Stimulated activated naive CD8-positive, alpha-beta T cell treated with anti-CD3 and anti-CD28 coated beads, Interleukin-15, Interleukin-2, amounts not matched to agents 100 U/mL and 50 U/mL, for 24 hours (primary cell): ENCODE measurements around the gene ANO3.
"Not testable (repeated sequence)": the region's sequence is repeated elsewhere in the genome, so short reads cannot be mapped to it uniquely, and the experiment has no call there.

ENCODE experiments used
- ATAC-seq: fragments of 150-1000 bp; cut with Tn5 transposase; one replicate; pipeline ENCODE4 v1.10.0; 2021
- DNase-seq: peaks from one replicate; pipeline ENCODE4 v3.0.0; 2021

Gene ANO3

GRCh38 chr11:26575946-26576345 lies 244.0 kb downstream of the ANO3 start:
- ATAC-seq: no peak
- no peak for DNase-seq

- DNase-seq (no peak), ATAC-seq (no peak)
Observed at GRCh38 chr11:26578998-26579661, 247.2 kb downstream of the ANO3 start.

GRCh38 chr11:26579683-26580082 lies 247.8 kb downstream of the ANO3 start:
- no peak for DNase-seq

GRCh38 chr11:26580929-26581328 lies 249.0 kb downstream of the ANO3 start:
- no peak for DNase-seq

More at GRCh38 chr11:26579683-26580082, 247.8 kb downstream of the ANO3 start:
- ATAC-seq: no peak

GRCh38 chr11:26583550-26583949 lies 251.6 kb downstream of the ANO3 start:
- DNase-seq (no peak), ATAC-seq (no peak)

More at GRCh38 chr11:26580929-26581328, 249.0 kb downstream of the ANO3 start:
- ATAC-seq: no peak

GRCh38 chr11:26584818-26585217 lies 252.9 kb downstream of the ANO3 start:
- no peak for ATAC-seq
- DNase-seq: no peak

- DNase-seq: no peak
- no peak for ATAC-seq
Observed at GRCh38 chr11:26587073-26587472, 255.1 kb downstream of the ANO3 start.

- ATAC-seq (no peak), DNase-seq (no peak)
Observed at GRCh38 chr11:26593691-26594090, 261.8 kb downstream of the ANO3 start.

GRCh38 chr11:26595207-26595865 lies 263.4 kb downstream of the ANO3 start:
- DNase-seq, ATAC-seq: not testable (repeated sequence)

- not testable (repeated sequence) for ATAC-seq, DNase-seq
Observed at GRCh38 chr11:26597049-26597689, 265.2 kb downstream of the ANO3 start.

GRCh38 chr11:26597899-26598298 lies 266.0 kb downstream of the ANO3 start:
- DNase-seq (no peak), ATAC-seq (no peak)

- DNase-seq (no peak), ATAC-seq (no peak)
Observed at GRCh38 chr11:26599425-26599824, 267.5 kb downstream of the ANO3 start.

- DNase-seq (no peak), ATAC-seq (no peak)
Observed at GRCh38 chr11:26599876-26600434, 268.0 kb downstream of the ANO3 start.

GRCh38 chr11:26607725-26608506 lies 276.0 kb downstream of the ANO3 start:
- DNase-seq (no peak), ATAC-seq (no peak)

- DNase-seq (no peak), ATAC-seq (no peak)
Observed at GRCh38 chr11:26608507-26609146, 276.7 kb downstream of the ANO3 start.

- no peak for ATAC-seq
Observed at GRCh38 chr11:26613759-26614158, 281.8 kb downstream of the ANO3 start.

GRCh38 chr11:26618441-26618840 lies 286.5 kb downstream of the ANO3 start:
- ATAC-seq (no peak), DNase-seq (no peak)

More at GRCh38 chr11:26613759-26614158, 281.8 kb downstream of the ANO3 start:
- no peak for DNase-seq

- ATAC-seq (no peak), DNase-seq (no peak)
Observed at GRCh38 chr11:26620282-26621045, 288.5 kb downstream of the ANO3 start.

GRCh38 chr11:26621132-26621531 lies 289.2 kb downstream of the ANO3 start:
- no peak for DNase-seq

GRCh38 chr11:26622181-26622580 lies 290.3 kb downstream of the ANO3 start:
- ATAC-seq: no peak

More at GRCh38 chr11:26621132-26621531, 289.2 kb downstream of the ANO3 start:
- ATAC-seq: no peak

More at GRCh38 chr11:26622181-26622580, 290.3 kb downstream of the ANO3 start:
- no peak for DNase-seq
